ENCODE data around the gene CCNT2.
"Not testable (repeated sequence)": the region's sequence is repeated elsewhere in the genome, so short reads cannot be mapped to it uniquely, and the experiment has no call there.

Gene CCNT2

GRCh38 chr2:134919341-134920210 is 954 bp downstream of the CCNT2 start:
- DNase-seq, result peak; percentile 9 to 53 (median 21)

- DNase-seq, result no peak
Measured at GRCh38 chr2:134924912-134925311, 6.3 kb downstream of the CCNT2 start.

GRCh38 chr2:134926231-134926931 is 7.8 kb downstream of the CCNT2 start:
- DNase-seq, result no peak

GRCh38 chr2:134927195-134927594 is 8.6 kb downstream of the CCNT2 start:
- DNase-seq, result no peak

GRCh38 chr2:134932864-134933526 is 14.4 kb downstream of the CCNT2 start:
- no peak for DNase-seq

GRCh38 chr2:134933732-134934131 is 15.1 kb downstream of the CCNT2 start:
- DNase-seq, result no peak

- no peak for DNase-seq
Measured at GRCh38 chr2:134934150-134934549, 15.5 kb downstream of the CCNT2 start.

GRCh38 chr2:134934641-134935040 is 16.0 kb downstream of the CCNT2 start:
- DNase-seq, result no peak

GRCh38 chr2:134936691-134937090 is 18.1 kb downstream of the CCNT2 start:
- DNase-seq, result no peak

GRCh38 chr2:134943540-134943939 is 24.9 kb downstream of the CCNT2 start:
- DNase-seq, result no peak

- DNase-seq, result no peak
Measured at GRCh38 chr2:134944975-134945374, 26.4 kb downstream of the CCNT2 start.

- DNase-seq, result no peak
Measured at GRCh38 chr2:134946073-134946472, 27.5 kb downstream of the CCNT2 start.

GRCh38 chr2:134949981-134950708 is 31.5 kb downstream of the CCNT2 start:
- no peak for DNase-seq

- no peak for DNase-seq
Measured at GRCh38 chr2:134950886-134951285, 32.3 kb downstream of the CCNT2 start.

GRCh38 chr2:134952608-134953007 is 34.0 kb downstream of the CCNT2 start:
- DNase-seq, result no peak

- DNase-seq, result no peak
Measured at GRCh38 chr2:134954065-134954464, 35.4 kb downstream of the CCNT2 start.

- no peak for DNase-seq
Measured at GRCh38 chr2:134955744-134956143, 37.1 kb downstream of the CCNT2 start.

GRCh38 chr2:134957477-134957876 is 38.9 kb downstream of the CCNT2 start:
- no peak for DNase-seq

GRCh38 chr2:134967166-134967565 is 48.5 kb downstream of the CCNT2 start:
- DNase-seq, result not testable (repeated sequence)

- peak in 1 of 5 donors; percentile 52 for DNase-seq
Measured at GRCh38 chr2:134973241-134974138, 54.9 kb downstream of the CCNT2 start.

- no peak for DNase-seq
Measured at GRCh38 chr2:134975281-134976009, 56.8 kb downstream of the CCNT2 start.
